ENCODE measurements around the gene GPX6.
"Not testable (repeated sequence)": the region's sequence is repeated elsewhere in the genome, so short reads cannot be mapped to it uniquely, and the experiment has no call there.

The GPX6 gene

GRCh38 chr6:28478518-28478917 is 37.1 kb downstream of the GPX6 start:
- H3K4me1 ChIP-seq (ENCODE audit: control insufficient read depth, insufficient read depth, low read length), result no peaks in the 10 kb centered on the region
- H3K27ac ChIP-seq (ENCODE audit: low read depth, low read length), result no peak overlapping the region
- no peaks in the 10 kb centered on the region for H3K9me3 ChIP-seq (ENCODE audit: control insufficient read depth, insufficient read depth, low read length)
- H3K9ac ChIP-seq (ENCODE audit: low read depth, low read length), result 0 out of 2 replicates have a peak overlapping the region, but pooled peaks have one; percentile 21
- no peaks in the 10 kb centered on the region for H3K36me3 ChIP-seq (ENCODE audit: control insufficient read depth, insufficient read depth, low read length)
- peak overlapping the region; percentile 56 for H3K4me3 ChIP-seq (ENCODE audit: low read depth, low read length)
- H3K27me3 ChIP-seq (ENCODE audit: control insufficient read depth, insufficient read depth, low read length), result peaks cover 16% of the 10 kb centered on the region

- Histone ChIP-seq H3K4me1 (ENCODE audit: control insufficient read depth, insufficient read depth, low read length) (no peaks in the 10 kb centered on the region), H3K36me3 (ENCODE audit: control insufficient read depth, insufficient read depth, low read length) (no peaks in the 10 kb centered on the region), H3K4me3 (ENCODE audit: low read depth, low read length) (peak overlapping the region; percentile 86), H3K27ac (ENCODE audit: low read depth, low read length) (no peak overlapping the region), H3K27me3 (ENCODE audit: control insufficient read depth, insufficient read depth, low read length) (peaks cover 4% of the 10 kb centered on the region; the same call in 1 of the 2 replicates), H3K9me3 (ENCODE audit: control insufficient read depth, insufficient read depth, low read length) (no peaks in the 10 kb centered on the region), H3K9ac (ENCODE audit: low read depth, low read length) (no peak overlapping the region)
These were observed 41.0 kb downstream of the GPX6 start for GRCh38 chr6:28474441-28475219.

GRCh38 chr6:28469153-28469745 is 46.3 kb downstream of the GPX6 start:
- H3K36me3 ChIP-seq (ENCODE audit: control insufficient read depth, insufficient read depth, low read length); H3K27me3 ChIP-seq (ENCODE audit: control insufficient read depth, insufficient read depth, low read length); H3K9me3 ChIP-seq (ENCODE audit: control insufficient read depth, insufficient read depth, low read length); H3K27ac ChIP-seq (ENCODE audit: low read depth, low read length); H3K9ac ChIP-seq (ENCODE audit: low read depth, low read length); H3K4me1 ChIP-seq (ENCODE audit: control insufficient read depth, insufficient read depth, low read length); H3K4me3 ChIP-seq (ENCODE audit: low read depth, low read length): not testable (repeated sequence)

GRCh38 chr6:28468056-28468455 is 47.5 kb downstream of the GPX6 start:
- no peak overlapping the region for H3K27ac ChIP-seq (ENCODE audit: low read depth, low read length)
- H3K27me3 ChIP-seq (ENCODE audit: control insufficient read depth, insufficient read depth, low read length), result no peaks in the 10 kb centered on the region; the same call in 1 of the 2 replicates
- no peak overlapping the region for H3K9ac ChIP-seq (ENCODE audit: low read depth, low read length)
- no peak overlapping the region for H3K4me3 ChIP-seq (ENCODE audit: low read depth, low read length)
- no peaks in the 10 kb centered on the region for H3K4me1 ChIP-seq (ENCODE audit: control insufficient read depth, insufficient read depth, low read length)
- no peaks in the 10 kb centered on the region for H3K36me3 ChIP-seq (ENCODE audit: control insufficient read depth, insufficient read depth, low read length)
- H3K9me3 ChIP-seq (ENCODE audit: control insufficient read depth, insufficient read depth, low read length), result no peaks in the 10 kb centered on the region

GRCh38 chr6:28462401-28462800 is 53.2 kb downstream of the GPX6 start:
- H3K27ac ChIP-seq (ENCODE audit: low read depth, low read length), result no peak overlapping the region
- no peaks in the 10 kb centered on the region for H3K36me3 ChIP-seq (ENCODE audit: control insufficient read depth, insufficient read depth, low read length)
- H3K4me1 ChIP-seq (ENCODE audit: control insufficient read depth, insufficient read depth, low read length), result no peaks in the 10 kb centered on the region
- no peaks in the 10 kb centered on the region; the same call in none of the 2 replicates for H3K27me3 ChIP-seq (ENCODE audit: control insufficient read depth, insufficient read depth, low read length)
- H3K9ac ChIP-seq (ENCODE audit: low read depth, low read length), result no peak overlapping the region
- H3K9me3 ChIP-seq (ENCODE audit: control insufficient read depth, insufficient read depth, low read length), result no peaks in the 10 kb centered on the region
- H3K4me3 ChIP-seq (ENCODE audit: low read depth, low read length), result no peak overlapping the region

- Histone ChIP-seq H3K36me3 (ENCODE audit: control insufficient read depth, insufficient read depth, low read length) (no peaks in the 10 kb centered on the region), H3K9me3 (ENCODE audit: control insufficient read depth, insufficient read depth, low read length) (no peaks in the 10 kb centered on the region), H3K27ac (ENCODE audit: low read depth, low read length) (no peak overlapping the region), H3K27me3 (ENCODE audit: control insufficient read depth, insufficient read depth, low read length) (peaks cover 3% of the 10 kb centered on the region), H3K4me3 (ENCODE audit: low read depth, low read length) (no peak overlapping the region), H3K4me1 (ENCODE audit: control insufficient read depth, insufficient read depth, low read length) (no peaks in the 10 kb centered on the region), H3K9ac (ENCODE audit: low read depth, low read length) (no peak overlapping the region)
These were observed 57.0 kb downstream of the GPX6 start for GRCh38 chr6:28458568-28458967.
